ENCODE data around the gene WFDC1.

The WFDC1 gene

DNA sequence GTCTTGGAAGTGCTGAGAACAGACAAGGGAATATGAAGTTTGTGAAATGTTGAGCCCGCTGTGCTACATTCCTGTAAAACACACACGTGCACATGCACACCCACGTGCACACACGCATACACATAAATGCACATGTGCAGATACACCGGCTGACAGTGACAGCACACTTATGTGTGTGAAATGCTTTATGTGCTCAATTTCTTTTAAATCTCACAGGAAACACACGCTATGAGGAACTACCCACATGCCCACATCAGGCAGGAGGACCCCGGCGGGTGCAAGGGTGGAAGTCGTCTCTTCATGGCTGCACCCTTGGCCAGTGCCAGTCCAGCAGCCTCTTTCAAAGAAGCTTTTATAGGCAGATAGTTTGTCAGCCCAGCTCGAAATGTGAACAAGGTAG is 561 bp upstream of the WFDC1 start:
- Histone ChIP-seq H3K4me3 (ENCODE audit: low read depth, low read length) (no peak overlapping the region), H3K27me3 (replicated peaks) (peaks cover 32% of the 10 kb centered on the region), H3K36me3 (replicated peaks) (no peaks in the 10 kb centered on the region), H3K27ac (no peak overlapping the region)
- in situ Hi-C loops (cut with HindIII; ENCODE audit: low pct_ligation_motif_present, low sequenced_read_pairs) = no loop called here
- no peak for DNase-seq
- TF ChIP-seq, protein P1, sequence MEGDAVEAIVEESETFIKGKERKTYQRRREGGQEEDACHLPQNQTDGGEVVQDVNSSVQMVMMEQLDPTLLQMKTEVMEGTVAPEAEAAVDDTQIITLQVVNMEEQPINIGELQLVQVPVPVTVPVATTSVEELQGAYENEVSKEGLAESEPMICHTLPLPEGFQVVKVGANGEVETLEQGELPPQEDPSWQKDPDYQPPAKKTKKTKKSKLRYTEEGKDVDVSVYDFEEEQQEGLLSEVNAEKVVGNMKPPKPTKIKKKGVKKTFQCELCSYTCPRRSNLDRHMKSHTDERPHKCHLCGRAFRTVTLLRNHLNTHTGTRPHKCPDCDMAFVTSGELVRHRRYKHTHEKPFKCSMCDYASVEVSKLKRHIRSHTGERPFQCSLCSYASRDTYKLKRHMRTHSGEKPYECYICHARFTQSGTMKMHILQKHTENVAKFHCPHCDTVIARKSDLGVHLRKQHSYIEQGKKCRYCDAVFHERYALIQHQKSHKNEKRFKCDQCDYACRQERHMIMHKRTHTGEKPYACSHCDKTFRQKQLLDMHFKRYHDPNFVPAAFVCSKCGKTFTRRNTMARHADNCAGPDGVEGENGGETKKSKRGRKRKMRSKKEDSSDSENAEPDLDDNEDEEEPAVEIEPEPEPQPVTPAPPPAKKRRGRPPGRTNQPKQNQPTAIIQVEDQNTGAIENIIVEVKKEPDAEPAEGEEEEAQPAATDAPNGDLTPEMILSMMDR (IDR thresholded peaks at IDR 0.05; ENCODE audit: low read depth, low read length, missing control alignments) = no peak

DNA sequence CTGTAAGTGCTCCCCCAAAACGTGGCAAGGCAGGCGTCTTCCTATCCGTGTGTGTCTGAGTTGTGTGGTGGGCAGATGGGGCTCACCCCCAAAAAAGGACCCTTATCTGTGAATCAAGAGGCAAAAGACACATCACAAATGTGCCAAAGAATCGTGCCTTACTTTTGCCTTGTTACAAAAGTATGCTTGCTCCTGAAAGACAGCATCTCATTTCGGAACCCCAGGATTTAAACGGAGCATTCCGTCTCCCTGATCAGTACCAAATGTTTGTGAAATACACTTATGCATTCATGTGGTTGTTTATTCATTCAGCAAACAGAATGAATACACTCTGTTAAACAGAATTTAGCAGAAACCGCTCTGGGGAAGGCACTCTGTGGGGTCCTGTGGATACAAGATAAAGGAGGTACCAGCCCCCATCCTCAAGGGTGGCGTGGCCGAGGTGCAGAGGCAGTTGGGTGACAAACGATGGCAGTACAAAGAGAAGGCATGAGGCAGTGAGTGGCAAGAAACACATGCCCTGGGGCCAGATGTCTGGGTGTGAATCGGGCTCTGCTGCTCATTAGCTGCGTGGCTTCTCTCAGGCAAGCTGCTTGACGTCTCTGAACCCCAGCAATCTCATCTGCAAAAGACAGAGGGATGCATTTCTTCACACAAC is 654 bp downstream of the WFDC1 start:
- Histone ChIP-seq H3K4me3 (ENCODE audit: low read depth, low read length) (no peak overlapping the region), H3K36me3 (replicated peaks) (no peaks in the 10 kb centered on the region), H3K27ac (no peak overlapping the region), H3K27me3 (replicated peaks) (peaks cover 30% of the 10 kb centered on the region)
- in situ Hi-C loops (cut with HindIII; ENCODE audit: low pct_ligation_motif_present, low sequenced_read_pairs) = no loop called here
- DNase-seq = no peak
- TF ChIP-seq, protein P1 (IDR thresholded peaks at IDR 0.05; ENCODE audit: low read depth, low read length, missing control alignments) = no peak

DNA sequence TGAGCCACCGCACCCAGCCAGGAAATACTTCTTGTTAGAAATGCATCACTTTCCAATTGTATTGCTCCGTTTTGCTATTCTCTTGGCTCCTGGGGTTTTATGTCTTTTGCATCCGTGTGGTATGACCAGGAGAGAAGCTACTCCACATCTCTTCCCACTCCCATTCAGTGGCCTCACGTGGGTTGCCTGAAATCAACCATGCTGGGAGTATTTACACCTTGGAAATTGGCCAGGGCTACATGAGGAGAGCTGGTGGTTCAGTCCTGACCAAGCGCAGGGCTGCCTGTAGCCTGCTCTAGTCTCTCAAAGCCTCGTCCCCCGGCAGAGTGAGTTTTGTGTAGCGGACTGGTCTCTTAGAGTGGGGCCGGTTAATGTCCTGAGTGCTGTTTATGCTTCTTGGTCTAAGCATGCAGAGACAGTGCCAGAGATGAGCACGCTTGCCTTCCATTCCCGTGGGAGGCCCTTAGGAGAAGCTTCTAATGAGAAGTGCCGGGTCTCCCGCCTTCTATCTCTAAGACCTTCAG is 3.8 kb downstream of the WFDC1 start:
- Histone ChIP-seq H3K4me3 (ENCODE audit: low read depth, low read length) (no peak overlapping the region), H3K36me3 (replicated peaks) (no peaks in the 10 kb centered on the region), H3K27ac (no peak overlapping the region), H3K27me3 (replicated peaks) (peaks cover 34% of the 10 kb centered on the region)
- no peak for DNase-seq
- TF ChIP-seq, protein P1 (IDR thresholded peaks at IDR 0.05; ENCODE audit: low read depth, low read length, missing control alignments) = no peak
- in situ Hi-C loops (cut with HindIII; ENCODE audit: low pct_ligation_motif_present, low sequenced_read_pairs) = no loop called here

DNA sequence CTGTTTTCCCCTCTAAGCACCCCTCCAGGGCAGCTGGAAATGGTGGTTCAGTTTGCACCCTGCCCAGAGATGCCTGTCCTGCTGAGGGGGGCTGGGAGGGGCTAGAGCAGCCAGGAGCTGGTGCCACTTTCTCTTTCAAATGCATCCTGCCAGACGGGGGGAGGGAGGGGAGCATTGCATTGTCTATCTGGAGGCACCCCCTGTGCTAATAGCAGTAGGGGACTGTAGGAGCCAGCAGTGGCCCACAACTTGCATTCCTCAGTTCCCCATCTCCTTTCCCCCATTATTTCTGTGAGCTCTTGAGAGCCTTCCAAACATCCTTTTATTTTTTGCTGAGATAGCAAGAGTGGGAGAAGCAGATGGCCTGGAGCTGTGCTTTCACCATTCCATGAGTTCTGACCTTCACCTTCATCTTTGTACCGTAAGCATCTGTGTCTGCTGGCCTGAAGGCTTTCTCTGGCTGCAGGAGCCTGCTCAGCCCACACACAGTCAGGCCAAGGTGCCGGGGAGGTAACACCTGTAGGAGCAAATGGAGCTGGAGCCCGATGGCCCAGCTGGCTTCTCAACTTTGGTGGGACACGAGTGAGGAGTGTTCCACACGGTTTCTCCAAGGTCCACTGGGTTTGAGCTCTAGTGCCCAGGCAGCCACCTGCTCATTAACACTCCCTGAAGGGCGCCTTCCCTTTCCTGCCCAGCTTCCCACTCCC is 5.2 kb downstream of the WFDC1 start:
- Histone ChIP-seq H3K27me3 (replicated peaks) (peaks cover 24% of the 10 kb centered on the region), H3K36me3 (replicated peaks) (no peaks in the 10 kb centered on the region), H3K4me3 (ENCODE audit: low read depth, low read length) (no peak overlapping the region), H3K27ac (no peak overlapping the region)
- no peak for DNase-seq
- in situ Hi-C loops (cut with HindIII; ENCODE audit: low pct_ligation_motif_present, low sequenced_read_pairs) = no loop called here
- TF ChIP-seq, protein P1 (IDR thresholded peaks at IDR 0.05; ENCODE audit: low read depth, low read length, missing control alignments) = no peak

DNA sequence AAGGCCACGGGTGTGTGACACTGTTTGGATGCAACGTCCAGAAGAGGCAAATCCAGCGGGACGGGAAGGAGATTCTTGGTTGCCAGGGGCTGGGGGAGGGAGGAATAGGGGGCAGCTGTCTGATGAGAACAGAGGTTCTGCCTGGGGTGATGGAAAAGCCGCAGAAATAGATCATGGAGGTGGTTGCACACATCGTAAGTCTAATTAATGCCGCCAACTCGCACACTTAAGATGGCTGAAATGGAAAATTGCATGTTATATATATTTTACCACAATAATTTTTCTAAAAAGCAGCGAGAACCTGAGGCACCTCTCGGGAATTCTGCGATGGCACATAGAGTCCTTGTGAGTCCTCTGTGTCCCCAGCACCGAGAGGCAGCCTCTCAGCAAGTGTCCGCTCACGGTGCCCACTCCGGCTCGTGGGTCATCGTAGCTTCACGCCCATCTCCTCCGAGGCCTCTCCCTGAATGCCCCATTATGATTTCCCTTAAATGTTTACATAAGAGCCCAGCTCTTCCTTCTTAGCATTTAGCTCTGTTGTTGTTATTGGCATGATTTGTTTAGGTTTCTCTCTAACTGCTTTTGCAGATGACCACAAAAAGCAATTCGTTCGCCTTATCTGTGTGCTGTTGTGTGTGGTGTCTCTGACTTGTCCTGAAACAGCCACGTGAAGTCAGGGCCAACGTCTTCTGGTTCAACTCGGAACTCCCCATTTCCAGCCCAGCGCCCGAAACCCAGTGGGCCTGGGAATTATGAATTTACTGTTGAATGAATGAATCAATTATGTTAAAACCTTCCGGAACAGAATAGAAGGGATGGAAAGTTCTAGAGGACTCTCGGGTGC is 7.7 kb downstream of the WFDC1 start:
- H3K27me3 ChIP-seq (replicated peaks) = peaks cover 7% of the 10 kb centered on the region
- no peak overlapping the region for H3K4me3 ChIP-seq (ENCODE audit: low read depth, low read length)
- TF ChIP-seq, protein P1 (IDR thresholded peaks at IDR 0.05; ENCODE audit: low read depth, low read length, missing control alignments) = no peak
- in situ Hi-C loops (cut with HindIII; ENCODE audit: low pct_ligation_motif_present, low sequenced_read_pairs) = no loop called here
- no peak overlapping the region for H3K27ac ChIP-seq
- no peaks in the 10 kb centered on the region for H3K36me3 ChIP-seq (replicated peaks)
- DNase-seq = no peak

Measured in brain microvascular endothelial cell (primary cell).